NCI-H1105 (cell line): ENCODE results near the gene TANC1.
"Not testable (repeated sequence)": the region's sequence is repeated elsewhere in the genome, so short reads cannot be mapped to it uniquely, and the experiment has no call there.

Experiments used
- DNase-seq: peaks from one replicate; lab custom pipeline; 2025; lab: John Stamatoyannopoulos, UW

TANC1 gene

GRCh38 chr2:159029936-159030335 is 61.5 kb downstream of the TANC1 start:
- DNase-seq, result no peak

- DNase-seq, result no peak
Measured at GRCh38 chr2:159030674-159031380, 62.4 kb downstream of the TANC1 start.

DNA sequence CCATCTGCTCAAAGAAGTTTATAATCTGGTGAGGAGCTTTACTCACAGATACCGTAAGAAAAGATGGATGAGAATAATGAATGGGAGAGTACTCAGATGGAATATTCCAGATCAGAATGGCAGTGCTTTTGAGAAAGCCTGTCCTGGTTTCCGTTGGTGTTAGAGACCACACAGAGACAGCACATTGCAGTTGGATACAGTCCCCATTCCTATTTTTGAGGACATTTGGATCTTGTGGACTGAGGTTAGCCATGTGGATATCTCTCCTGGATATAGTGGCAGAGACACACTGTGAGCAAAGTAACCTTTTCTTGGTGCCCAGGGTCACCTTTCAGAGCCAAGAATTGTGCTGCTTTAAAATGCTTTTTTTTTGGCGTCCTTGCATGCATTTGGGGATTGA is 63.7 kb downstream of the TANC1 start:
- no peak for DNase-seq

DNA sequence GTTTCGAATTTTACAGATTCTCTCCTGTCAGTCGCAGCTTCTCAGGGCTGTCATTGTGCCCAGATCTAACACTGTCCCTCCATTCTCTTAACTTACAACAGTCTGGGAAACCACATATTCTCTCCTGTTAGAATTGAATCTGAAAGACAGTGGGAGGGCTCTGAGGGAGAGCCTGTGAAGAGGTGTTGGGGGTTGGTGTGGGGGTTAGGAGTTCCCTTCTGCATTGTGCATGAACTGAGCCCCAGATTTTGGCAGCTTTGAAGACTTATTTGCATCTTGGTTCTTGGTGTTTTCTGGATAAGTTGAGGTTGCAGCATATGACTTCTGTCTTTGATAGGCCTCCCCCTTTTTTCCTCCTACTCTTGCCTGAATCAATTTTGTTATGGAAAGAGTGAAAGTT is 64.1 kb downstream of the TANC1 start:
- no peak for DNase-seq

GRCh38 chr2:159034713-159035112 is 66.3 kb downstream of the TANC1 start:
- DNase-seq, result no peak

DNA sequence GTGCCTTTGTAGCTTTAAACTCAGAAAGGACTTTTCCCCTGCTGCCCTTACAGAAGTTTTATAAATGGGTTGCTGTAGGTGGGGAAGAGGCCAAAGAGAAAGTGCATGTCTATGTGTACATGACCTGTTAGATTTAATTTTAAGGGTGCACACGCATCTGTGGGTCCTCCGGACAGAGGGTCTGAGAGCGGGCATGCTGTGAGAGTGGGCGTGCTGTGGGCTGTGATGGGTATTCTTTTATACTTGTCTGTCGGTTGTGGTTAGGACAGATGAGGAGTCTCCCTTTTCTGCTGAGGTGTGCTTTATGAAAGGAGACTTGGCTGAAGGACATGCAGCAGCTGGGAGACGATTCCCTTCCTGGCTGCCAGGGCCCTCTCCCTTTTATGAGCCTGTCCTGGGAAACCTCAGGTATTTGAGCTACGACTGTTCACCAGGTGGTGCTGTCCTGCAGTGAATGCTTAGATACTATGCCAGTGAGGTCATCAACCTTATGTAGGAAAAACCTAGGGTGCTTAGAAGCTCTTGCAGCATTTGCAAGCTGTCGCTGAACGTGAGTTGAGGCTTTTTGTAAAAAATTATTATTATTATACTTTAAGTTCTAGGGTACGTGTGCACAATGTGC is 67.5 kb downstream of the TANC1 start:
- no peak for DNase-seq

DNA sequence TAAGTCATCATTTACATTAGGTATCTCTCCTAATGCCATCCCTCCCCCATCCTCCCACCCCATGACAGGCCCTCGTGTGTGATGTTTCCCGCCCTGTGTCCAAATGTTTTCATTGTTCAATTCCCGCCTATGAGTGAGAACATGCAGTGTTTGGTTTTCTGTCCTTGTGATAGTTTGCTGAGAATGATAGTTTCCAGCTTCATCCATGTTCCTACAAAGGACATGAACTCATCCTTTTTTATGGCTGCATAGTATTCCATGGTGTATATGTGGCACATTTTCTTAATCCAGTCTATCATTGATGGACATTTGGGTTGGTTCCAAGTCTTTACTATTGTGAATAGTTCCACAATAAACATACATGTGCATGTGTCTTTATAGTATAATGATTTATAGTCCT is 68.0 kb downstream of the TANC1 start:
- not testable (repeated sequence) for DNase-seq

- not testable (repeated sequence) for DNase-seq
Measured at GRCh38 chr2:159041328-159041727, 72.9 kb downstream of the TANC1 start.

GRCh38 chr2:159042115-159042850 is 73.8 kb downstream of the TANC1 start:
- no peak for DNase-seq

DNA sequence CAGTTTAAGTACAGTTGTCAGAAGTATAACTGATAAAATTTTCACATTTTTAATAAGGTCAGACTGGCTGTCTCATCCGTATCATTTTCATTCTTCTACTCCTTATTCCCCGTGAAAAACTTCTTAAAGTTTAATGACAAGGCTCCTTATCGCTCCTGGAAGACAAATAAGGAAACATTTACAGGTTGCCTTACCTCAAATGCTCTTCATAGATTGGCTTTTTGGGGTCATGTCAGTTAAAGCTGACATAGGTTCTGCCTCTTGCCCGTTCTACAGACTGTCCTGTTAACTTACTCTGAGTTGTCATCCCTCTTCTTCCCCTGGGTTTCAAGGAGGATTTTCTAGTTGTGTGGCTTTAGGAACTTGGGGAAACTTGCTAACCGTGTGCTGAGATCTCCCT is 75.3 kb downstream of the TANC1 start:
- no peak for DNase-seq

- DNase-seq, result no peak
Measured at GRCh38 chr2:159044804-159045286, 76.4 kb downstream of the TANC1 start.

GRCh38 chr2:159045545-159046454 is 77.4 kb downstream of the TANC1 start:
- DNase-seq, result no peak

DNA sequence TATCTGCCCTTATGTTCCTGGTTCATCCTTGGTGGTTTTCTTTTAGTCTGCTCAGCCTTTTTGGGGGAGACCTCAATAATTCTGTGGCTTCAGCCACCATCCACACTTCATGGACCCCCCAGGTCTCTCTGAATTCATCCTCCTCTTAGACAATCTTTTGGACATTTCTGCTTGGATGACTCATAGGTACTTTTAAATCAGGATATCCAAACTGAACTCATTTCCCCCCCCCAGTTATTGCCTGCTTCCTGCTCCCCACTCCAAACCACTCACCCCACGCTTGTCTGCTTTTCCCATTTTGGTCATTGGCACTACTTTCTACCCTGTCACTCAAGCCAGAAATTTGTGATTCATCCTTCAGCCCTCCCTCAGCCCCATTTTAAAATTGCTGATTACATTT is 78.5 kb downstream of the TANC1 start:
- DNase-seq, result no peak

DNA sequence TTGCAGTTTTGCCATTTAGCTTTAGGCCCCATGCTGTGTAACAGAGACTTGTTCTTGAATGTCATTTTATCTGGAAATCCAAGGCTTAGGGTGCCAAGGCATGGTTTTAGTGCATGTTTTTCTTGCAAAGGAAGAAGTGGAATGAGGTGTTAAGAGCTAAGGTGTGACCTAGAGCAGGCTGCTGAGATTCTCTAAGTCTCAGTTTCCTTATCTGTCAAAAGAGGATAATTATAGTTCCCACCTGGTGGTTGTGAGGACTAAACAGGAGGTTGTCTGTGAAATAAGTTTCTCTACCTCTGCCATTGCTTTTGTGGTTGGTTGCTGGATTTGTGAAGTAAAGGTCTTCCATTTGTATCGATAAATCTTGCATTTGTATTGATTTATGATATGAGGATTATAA is 82.0 kb downstream of the TANC1 start:
- no peak for DNase-seq

- DNase-seq, result no peak
Measured at GRCh38 chr2:159051133-159051532, 82.7 kb downstream of the TANC1 start.

- DNase-seq, result no peak
Measured at GRCh38 chr2:159051661-159052060, 83.2 kb downstream of the TANC1 start.

DNA sequence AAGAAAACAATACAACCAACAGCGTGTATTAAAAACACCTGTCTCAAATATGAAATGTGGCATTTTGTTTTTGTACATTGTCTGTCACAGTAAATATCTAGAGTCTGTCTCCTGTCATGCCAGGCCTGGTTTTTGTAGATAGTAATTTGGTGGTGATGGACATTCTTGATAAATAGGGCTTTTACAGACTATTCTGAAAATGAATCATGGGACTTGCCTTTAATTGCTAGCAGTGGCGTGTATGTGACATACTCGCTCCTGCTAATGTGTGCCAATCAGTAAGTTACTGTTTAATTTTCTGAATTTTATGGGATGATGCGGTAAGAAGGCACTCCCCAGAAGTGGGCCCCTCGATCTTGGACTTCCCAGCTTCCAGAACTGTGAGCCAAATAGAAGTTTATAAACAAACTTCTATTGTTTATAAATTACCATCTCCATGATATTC is 83.7 kb downstream of the TANC1 start:
- DNase-seq, result no peak

GRCh38 chr2:159053161-159054031 is 85.0 kb downstream of the TANC1 start:
- no peak for DNase-seq

DNA sequence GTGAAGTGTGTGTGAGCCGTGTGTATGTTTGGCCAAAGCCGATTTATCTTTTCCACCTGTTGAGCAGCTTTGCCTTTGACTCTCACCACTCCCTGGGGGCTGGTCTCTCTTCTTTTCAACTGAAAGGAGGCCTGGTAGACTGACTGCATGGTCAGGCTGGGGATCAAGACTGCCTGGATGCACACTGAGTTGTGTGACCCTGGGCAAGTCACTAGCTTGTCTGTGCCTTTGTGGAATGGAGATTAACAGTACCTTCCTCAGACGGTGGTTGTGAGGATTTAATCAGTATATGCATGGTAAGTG is 85.5 kb downstream of the TANC1 start:
- DNase-seq, result no peak

DNA sequence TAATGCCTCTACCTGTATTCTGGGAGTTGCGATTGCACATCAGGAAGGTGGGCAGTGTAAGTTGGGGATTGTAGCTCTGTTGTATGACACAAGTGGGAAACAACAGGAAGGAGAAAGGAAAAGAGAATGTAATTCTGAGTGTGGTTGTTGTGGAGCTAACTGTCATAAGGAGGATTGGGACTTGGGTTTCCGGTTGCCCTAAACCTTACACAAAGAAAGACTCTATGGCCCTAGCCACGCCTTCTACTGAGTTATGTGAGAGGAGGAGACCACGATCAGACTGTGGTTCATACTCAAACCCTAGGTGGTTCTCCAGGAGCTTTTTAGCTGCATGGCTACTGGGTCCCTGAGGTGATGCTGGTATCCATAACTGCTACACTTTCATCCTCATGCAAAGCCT is 86.5 kb downstream of the TANC1 start:
- DNase-seq, result no peak

GRCh38 chr2:159060518-159060917 is 92.1 kb downstream of the TANC1 start:
- DNase-seq, result no peak
